ENCODE data around the gene CHRM4.

DNA sequence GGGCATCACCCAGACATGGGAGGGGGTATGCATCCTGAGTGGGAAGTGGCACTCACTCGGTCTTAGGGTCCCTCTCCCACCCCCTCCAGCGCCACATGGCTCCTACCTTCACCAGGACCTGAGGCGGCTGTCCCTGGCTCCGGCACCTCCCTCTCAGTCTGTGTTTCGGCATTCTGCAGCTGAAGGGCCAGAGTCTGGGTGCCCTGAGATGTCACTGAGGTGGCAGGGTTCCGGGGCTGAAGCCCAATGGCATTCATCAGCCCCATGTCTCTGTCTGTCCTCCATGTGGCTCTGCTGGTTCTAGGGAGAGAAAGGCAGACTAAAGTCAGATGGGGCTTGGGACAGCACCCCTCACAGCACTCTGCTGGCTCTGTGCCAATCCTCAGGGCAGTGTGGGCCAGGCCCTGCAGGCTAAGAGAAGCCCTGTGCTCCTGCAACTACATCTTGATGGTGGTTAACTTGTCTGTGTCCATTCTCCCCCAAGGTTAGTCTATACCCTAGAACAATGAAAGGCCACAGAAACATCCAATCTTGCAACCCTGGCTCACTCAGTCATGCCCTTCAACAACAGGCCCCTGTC is 16.9 kb upstream of the CHRM4 start:
- TF ChIP-seq ZNF274 (IDR thresholded peaks at IDR 0.05; ENCODE audit: low read depth, low read length): no peak
- no peak for TF ChIP-seq YY1 (IDR thresholded peaks at IDR 0.05; ENCODE audit: insufficient read depth, insufficient read length)

Data from NT2/D1 (cell line).